ENCODE results near the gene R3HDM4. TPM values are rescaled to one million over a fixed set of nuclear protein-coding genes. Genes with fewer than 3 reads are reported as not detected.

R3HDM4 gene
- total RNA-seq, 4 donors from 2014 or later: 24.1 to 37.3 (median 26.8) TPM

- TF ChIP-seq, protein P1, sequence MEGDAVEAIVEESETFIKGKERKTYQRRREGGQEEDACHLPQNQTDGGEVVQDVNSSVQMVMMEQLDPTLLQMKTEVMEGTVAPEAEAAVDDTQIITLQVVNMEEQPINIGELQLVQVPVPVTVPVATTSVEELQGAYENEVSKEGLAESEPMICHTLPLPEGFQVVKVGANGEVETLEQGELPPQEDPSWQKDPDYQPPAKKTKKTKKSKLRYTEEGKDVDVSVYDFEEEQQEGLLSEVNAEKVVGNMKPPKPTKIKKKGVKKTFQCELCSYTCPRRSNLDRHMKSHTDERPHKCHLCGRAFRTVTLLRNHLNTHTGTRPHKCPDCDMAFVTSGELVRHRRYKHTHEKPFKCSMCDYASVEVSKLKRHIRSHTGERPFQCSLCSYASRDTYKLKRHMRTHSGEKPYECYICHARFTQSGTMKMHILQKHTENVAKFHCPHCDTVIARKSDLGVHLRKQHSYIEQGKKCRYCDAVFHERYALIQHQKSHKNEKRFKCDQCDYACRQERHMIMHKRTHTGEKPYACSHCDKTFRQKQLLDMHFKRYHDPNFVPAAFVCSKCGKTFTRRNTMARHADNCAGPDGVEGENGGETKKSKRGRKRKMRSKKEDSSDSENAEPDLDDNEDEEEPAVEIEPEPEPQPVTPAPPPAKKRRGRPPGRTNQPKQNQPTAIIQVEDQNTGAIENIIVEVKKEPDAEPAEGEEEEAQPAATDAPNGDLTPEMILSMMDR (IDR thresholded peaks at IDR 0.05; ENCODE audit: low read depth): no peak
Measured at GRCh38 chr19:938233-938923, 25.4 kb upstream of the R3HDM4 start.

GRCh38 chr19:937259-937694, 24.3 kb upstream of the R3HDM4 start:
- TF ChIP-seq, protein P1 (IDR thresholded peaks at IDR 0.05; ENCODE audit: low read depth): no peak

DNA sequence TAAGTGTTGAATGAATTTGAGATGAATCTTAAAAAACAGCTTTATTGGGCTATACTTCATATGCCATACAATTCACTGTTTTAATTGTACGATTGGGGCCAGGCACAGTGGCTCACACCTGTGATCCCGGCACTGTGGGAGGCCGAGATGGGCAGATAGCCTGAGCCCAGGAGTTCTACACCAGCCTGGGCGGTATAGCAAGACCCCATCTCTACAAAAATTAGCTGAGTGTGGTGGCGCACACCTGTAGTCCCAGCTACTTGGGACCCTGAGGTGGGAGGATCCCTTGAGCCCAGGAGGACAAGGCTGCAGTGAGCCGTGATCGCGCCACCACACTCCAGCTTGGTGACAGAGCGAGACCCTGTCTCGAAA, 23.1 kb upstream of the R3HDM4 start:
- TF ChIP-seq, protein P1 (IDR thresholded peaks at IDR 0.05; ENCODE audit: low read depth): no peak

- TF ChIP-seq, protein P1 (IDR thresholded peaks at IDR 0.05; ENCODE audit: low read depth): no peak
Measured at GRCh38 chr19:934865-935479, 22.0 kb upstream of the R3HDM4 start.

DNA sequence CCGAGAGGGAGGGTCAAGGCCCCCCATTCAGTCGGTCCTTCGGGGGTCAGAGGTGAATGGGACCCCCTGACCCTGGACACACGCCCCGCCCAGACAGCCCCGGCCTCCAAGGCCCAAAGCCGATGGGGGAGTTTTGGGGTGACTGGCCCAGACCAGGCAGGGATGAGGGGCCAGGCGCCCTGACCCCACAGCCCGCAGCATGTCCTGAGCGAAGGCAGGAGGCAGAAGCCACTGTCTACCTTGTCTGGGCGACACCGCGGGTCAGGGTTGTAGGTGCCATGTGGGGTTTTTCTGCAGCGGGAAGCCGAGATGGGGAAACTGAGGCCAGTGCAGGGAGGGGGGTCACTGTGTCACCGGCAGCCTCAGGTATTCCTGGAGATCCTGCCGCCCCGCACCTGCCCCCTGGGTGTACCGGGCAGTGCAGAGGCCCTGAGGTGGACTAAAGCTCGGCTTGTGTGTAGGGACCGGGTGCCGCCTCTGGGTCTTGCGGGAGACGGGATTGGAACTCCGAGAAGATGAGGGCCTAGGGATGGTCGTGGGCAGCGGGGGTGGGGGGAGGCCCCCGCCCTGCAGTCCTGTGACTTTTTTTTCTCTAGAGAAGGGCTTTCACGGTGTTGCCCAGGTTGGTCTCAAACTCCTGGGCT, 21.3 kb upstream of the R3HDM4 start:
- TF ChIP-seq, protein P1 (IDR thresholded peaks at IDR 0.05; ENCODE audit: low read depth): no peak

DNA sequence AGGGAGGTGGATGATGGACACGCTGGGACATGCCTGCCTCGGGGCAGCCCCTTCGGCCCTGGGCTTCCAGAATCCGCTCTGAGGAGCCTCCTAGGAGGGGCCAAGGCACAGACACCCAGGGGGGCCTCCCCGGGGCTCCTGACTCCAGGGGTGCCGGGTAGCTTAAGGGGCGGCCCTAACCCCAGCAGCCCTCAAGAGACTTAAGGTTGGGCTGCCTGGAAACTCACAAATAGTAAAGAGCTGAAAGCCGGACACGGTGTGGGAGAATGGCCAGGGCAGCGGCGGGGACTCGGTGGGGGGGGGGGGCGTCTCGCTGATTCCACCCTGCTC, 20.5 kb upstream of the R3HDM4 start:
- TF ChIP-seq, protein P1 (IDR thresholded peaks at IDR 0.05; ENCODE audit: low read depth): no peak
